ENCODE results near the gene CERK.
"Not testable (repeated sequence)": the region's sequence is repeated elsewhere in the genome, so short reads cannot be mapped to it uniquely, and the experiment has no call there.

The CERK gene

GRCh38 chr22:46737976-46738646 lies at the start of gene CERK:
Gene CERK (minus strand): TSS chr22:46738252. CDS start chr22:46738148, 104 bp downstream.
- FAIRE-seq, result no peak
- peak; percentile 78 for DNase-seq (ENCODE audit: insufficient read length, low spot score)

DNA sequence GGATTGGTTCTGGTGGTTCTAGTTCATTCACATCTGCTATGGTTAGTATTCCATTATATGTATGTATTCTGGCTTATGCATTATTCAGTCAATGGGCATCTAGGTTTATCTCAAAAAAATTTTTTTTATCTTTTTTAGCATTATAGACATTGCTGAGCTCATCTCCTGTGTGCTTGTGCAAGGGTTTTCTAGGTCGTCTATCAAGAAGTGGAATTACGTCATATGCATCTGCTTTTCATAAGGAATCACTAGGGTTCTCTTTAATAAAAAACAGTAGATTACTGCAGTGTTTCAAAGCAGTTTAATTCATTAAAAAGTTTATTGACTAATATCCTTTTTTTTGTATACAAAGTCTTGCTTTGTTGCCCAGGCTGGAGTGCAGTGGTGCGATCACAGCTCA lies 45.7 kb upstream of the CERK start:
- no peak for DNase-seq (ENCODE audit: insufficient read length, low spot score)
- FAIRE-seq, result no peak

GRCh38 chr22:46782200-46782599 lies 44.1 kb upstream of the CERK start:
- not testable (repeated sequence) for FAIRE-seq; DNase-seq (ENCODE audit: insufficient read length, low spot score)

DNA sequence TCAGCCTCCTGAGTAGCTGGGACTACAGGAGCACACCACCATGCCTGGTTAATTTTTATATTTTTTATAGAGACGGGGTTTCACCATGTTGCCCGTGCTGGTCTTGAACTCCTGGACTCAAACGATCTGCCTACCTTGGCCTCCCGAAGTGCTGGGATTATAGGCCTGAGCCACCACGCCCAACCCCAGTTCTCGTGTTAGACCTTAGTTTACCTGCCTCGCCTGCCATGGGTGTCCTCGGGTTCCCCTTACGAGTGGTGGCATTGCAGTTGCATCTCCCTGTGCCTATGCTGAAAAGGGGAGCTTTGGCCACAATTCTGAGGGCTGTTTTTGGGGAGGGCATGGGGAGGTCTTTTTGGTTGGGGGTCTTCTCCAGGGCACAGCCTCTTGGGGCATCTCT lies 43.2 kb upstream of the CERK start:
- no peak for FAIRE-seq

GRCh38 chr22:46780453-46780852 lies 42.4 kb upstream of the CERK start:
- DNase-seq (ENCODE audit: insufficient read length, low spot score) (no peak), FAIRE-seq (no peak)

More for the DNA sequence above, 43.2 kb upstream of the CERK start:
- no peak for DNase-seq (ENCODE audit: insufficient read length, low spot score)

- FAIRE-seq (no peak), DNase-seq (ENCODE audit: insufficient read length, low spot score) (no peak)
Measured at GRCh38 chr22:46779651-46780050, 41.6 kb upstream of the CERK start.

DNA sequence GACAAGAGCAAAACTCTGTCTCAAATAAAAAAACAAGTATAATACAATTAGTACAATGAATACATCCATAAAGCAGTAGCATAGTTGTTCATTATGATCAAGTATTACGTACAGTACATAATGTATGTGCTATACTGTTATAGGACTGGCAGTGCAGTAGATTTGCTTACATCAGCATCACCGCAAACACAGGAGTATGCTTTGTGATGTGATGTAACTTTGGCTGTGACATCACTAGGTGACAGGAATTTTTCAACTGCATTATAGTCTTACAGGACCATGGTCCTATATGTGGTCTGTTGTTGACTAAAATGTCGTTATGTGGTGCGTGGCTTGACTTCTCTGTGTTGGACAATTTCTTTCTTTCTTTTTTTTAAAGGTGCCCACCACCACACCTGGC lies 41.0 kb upstream of the CERK start:
- FAIRE-seq (no peak), DNase-seq (ENCODE audit: insufficient read length, low spot score) (no peak)

DNA sequence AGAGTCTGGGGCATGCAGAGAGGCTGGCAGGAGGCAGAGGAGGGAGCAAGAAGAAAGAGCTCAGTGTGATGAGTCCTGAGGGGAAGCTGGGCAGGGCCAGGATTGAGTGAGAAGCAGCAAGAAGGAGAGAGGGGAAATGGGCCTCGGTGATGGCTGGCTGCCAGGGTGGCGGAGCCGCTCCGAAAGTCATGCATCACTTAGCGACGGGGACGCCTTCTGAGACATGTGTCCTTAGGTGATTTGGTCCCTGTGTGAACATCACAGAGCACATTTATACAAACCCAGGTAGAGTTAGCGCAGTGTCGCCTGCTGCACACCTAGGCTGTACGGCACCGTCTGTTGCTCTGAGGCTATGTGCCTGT lies 39.5 kb upstream of the CERK start:
- FAIRE-seq (peak; percentile 98), DNase-seq (ENCODE audit: insufficient read length, low spot score) (no peak)

DNA sequence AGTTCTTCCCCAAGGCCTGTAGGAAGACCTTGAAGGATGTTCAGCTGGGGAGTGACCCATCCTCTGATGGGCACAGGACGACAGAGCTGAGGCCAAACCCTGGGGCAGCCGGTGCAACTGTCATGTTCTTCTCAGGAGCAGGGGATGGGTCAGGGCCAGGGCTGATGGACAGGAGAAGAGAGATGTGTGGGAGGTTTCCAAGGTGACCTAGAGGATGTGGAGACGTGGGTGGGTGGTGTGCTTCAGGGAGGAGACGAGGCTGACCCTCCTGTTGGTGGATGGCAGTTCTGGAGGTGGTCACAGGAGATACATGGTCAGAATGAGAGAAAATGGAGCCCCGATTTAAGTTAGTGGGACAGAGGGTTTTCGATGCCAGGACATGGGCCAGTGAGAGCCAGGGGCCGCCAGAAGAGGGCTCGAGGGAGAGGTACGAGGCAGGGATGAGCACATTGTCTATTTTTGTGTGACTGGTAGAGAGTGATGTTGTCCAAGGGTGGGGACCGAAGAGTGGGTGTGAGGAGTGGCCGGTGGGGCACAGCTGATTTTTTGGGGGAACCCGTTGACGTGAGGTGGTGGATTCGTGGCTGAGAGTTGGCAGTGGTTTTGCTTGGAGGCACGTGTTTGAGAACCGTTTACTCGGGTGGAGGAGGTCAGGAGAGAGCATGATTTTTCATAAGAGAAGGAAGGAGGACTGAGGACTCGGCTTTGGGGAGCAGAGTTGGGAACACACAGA lies 39.0 kb upstream of the CERK start:
- no peak for FAIRE-seq
- no peak for DNase-seq (ENCODE audit: insufficient read length, low spot score)

DNA sequence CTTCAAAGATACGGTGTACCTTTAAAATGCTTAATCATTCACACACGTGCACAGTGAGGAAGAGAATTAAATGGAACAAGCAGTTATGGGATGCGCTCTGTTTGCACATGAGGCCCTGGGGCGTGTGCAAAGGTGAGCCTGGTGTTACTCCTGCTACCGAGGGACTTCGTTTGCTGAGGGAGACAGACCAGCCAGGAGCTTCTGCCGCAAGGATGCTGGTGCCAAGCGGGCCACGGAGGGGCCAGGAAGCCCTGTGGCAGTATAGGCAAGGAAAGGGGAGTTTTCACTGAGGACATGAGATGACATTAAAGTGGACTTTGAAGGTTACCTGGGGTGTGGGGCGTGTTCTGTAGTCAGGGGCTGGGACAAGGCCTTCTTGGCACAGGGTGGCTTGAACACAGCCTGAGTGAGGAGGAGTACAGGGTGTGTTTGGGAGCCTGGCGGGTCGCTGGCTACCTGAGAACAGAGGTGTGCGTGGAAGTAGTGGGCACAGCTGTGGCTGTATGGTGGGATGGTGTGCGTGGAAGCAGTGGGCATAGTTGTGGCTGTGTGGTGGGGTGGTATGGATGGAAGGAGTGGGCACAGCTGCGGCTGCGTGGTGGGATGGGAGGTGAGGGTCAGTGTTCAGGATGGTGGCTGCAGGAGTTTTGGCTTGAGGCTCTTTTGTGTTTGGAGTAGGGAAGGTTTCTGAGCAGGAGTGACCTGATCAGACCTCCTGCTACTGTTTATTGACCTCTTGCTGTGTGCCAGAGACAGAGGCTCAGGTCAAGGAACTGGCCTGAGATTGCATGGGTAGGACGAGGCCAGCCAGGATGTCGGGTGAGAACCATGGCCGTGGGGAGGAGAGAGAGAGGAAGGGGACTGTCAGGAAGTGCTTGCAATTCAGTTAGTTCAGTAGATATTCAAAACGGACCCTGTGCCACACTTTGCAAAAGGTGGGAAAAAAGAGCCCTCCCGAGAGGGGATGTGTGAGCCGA lies 38.1 kb upstream of the CERK start:
- DNase-seq (ENCODE audit: insufficient read length, low spot score), result no peak

DNA sequence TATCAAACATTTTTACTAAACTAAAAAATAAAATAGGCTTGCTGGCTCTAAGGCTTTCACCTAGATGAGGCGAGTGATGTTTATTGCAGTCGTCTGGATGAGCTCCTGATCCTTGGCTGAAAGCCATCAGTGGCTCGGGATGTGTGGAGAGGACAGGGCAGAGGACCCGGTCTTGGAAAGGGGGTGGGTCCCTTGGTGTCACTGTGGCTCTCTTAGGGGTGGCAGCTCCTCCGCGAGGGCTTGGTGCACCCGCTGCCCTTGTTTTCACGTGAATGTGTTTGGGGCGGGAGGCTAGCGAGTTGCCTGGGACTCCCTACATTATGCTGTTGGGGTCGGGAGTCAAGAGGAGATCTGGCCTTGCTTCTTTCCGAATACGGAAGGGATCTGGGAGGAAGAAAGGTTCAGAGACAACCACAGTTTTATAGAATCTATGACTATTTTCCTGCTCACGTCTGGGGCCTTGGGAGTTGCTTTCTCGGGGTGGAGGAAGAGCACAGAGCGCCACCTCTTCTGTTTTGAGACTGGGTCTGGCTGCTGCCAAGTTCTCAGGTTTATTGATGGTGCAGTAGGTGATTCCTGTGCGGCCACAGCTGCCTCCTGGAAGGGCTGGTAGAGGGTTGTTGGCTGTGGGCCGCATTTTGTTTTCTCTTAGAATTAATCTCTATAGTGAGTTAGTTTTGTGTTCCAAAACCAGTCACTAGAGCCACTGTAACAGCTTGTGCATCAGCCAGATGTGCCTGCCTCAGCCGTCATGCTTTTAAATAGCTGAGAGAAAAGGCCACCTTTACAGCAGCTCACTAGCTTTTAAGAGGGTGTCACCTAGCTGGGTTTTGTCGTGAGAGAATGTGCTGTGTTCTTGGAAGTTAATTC lies 37.2 kb upstream of the CERK start:
- FAIRE-seq, result no peak
- no peak for DNase-seq (ENCODE audit: insufficient read length, low spot score)

More for the DNA sequence above, 38.1 kb upstream of the CERK start:
- peak; percentile 68 for FAIRE-seq

GRCh38 chr22:46774253-46774979 lies 36.4 kb upstream of the CERK start:
- no peak for DNase-seq (ENCODE audit: insufficient read length, low spot score)
- FAIRE-seq, result peak; percentile 92

- no peak for DNase-seq (ENCODE audit: insufficient read length, low spot score)
- no peak for FAIRE-seq
Measured at GRCh38 chr22:46773076-46773475, 35.0 kb upstream of the CERK start.

- FAIRE-seq, result peak; percentile 91
Measured at GRCh38 chr22:46770726-46771125, 32.7 kb upstream of the CERK start.

DNA sequence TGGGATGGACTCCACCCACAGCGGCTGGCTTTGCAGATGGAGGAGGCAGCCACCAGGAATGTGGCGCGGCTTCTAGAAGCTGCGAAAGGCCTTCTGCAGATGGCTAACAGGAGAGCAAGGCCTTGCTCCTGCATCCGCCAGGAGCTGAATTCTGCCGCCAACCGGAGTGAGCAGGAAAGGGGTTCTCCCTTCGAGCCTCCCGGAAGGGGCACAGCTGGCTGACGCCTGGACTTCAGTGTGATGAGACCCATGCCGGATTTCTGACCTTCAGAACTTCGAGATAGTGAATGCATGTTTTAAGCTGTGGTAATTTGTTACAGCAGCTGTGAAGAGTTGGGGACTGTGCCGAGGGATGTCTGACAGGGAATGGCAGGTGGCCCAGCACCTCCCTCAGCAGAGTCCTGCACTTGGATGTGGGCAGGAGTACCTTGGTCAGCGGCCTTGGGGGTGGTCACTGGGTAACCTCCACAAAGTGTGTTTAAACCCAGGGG lies 32.1 kb upstream of the CERK start:
- FAIRE-seq (no peak), DNase-seq (ENCODE audit: insufficient read length, low spot score) (no peak)

More at GRCh38 chr22:46770726-46771125, 32.7 kb upstream of the CERK start:
- DNase-seq (ENCODE audit: insufficient read length, low spot score), result no peak

GRCh38 chr22:46769706-46770105 lies 31.7 kb upstream of the CERK start:
- DNase-seq (ENCODE audit: insufficient read length, low spot score), result no peak
- no peak for FAIRE-seq

DNA sequence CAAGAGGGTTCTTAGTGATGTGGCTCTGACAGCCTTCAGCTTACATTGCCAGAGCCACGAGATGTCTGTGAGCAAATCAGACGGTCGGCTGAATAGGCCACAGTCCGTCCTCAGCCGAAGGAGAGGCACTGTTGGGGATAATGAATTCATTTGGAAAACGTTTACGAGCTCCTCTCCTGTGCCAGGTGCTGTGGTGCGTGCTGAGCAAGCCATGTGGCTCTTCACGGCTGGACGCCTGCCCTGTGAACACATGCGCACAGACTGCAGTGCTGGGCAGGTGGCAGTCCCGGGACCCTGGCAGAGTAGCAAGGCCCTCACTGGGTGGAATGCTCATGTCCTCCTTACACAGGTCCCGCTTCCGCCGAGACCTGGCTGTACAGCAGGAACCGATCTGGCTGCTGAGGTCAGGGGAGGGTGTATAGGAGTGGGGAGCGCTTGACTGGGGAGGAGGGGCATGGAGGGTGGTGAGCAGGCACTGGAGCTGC lies 31.2 kb upstream of the CERK start:
- no peak for DNase-seq (ENCODE audit: insufficient read length, low spot score)
- FAIRE-seq, result peak; percentile 49

DNA sequence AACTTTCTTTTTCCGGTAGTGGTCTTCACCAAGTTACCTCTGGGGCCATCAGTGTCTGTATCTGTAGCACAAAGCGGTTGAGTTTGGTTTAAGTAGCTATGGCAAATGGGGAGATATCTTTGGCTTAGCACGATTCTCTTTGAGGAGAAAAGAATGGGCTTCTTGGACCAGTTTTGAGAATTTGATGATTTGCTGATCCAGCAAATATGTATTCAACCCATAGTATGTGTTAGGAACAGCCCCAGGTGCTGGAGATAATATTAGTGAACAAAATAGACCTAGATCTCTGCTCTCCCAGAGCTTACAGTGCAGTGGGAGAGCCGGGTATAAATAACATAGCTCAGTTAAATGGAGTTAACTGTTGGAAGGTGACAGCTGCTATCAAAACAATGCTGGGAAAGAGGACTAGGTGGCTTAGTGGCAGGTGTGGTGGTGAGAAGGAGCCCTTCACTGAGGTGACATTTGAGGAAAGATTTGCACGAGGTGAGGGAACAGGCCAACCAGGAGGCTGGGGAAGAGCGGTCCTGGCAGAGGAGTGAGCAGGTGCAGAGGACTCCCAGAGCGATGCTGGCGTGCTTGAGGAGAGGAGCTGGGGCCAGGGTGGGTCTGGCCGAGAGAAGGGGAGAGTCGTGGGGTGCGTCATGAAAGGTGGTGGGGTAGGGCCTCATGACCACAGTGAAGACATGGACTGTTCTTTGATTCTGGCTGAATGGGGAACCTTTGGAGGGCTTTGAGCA lies 29.4 kb upstream of the CERK start:
- FAIRE-seq (no peak), DNase-seq (ENCODE audit: insufficient read length, low spot score) (no peak)

- DNase-seq (ENCODE audit: insufficient read length, low spot score) (no peak), FAIRE-seq (no peak)
Measured at GRCh38 chr22:46766611-46767010, 28.6 kb upstream of the CERK start.
